Pulmonary artery endothelial cell (primary cell): ENCODE measurements around the gene EYA2. TPM values are rescaled to one million over a fixed set of nuclear protein-coding genes. Genes with fewer than 3 reads are reported as not detected.
"Not testable (repeated sequence)": the region's sequence is repeated elsewhere in the genome, so short reads cannot be mapped to it uniquely, and the experiment has no call there.

Experiments used
- DNase-seq: peaks from one replicate; pipeline ENCODE4 v3.0.0-alpha.2; 2011; ENCODE audit warnings: low read depth, low spot score
- total RNA-seq: library from RNA; depleted of rRNA; stranded (reverse); fragments of >200 nt; gene quantifications from 2 replicates; pipeline ENCODE4 v1.2.3, GENCODE V29; 2014

The EYA2 gene
- total RNA-seq, 1 donor from 2014 or later, result not detected

GRCh38 chr20:46951840-46952497 lies 57.3 kb downstream of the EYA2 start:
- no peak for DNase-seq

GRCh38 chr20:46953596-46953995 lies 59.0 kb downstream of the EYA2 start:
- no peak for DNase-seq

- DNase-seq, result no peak
Observed at GRCh38 chr20:46954490-46955038, 59.9 kb downstream of the EYA2 start.

- no peak for DNase-seq
Observed at GRCh38 chr20:46955601-46956556, 61.2 kb downstream of the EYA2 start.

- no peak for DNase-seq
Observed at GRCh38 chr20:46959081-46959692, 64.5 kb downstream of the EYA2 start.

- no peak for DNase-seq
Observed at GRCh38 chr20:46959821-46960220, 65.2 kb downstream of the EYA2 start.

GRCh38 chr20:46960536-46960935 lies 65.9 kb downstream of the EYA2 start:
- no peak for DNase-seq

- DNase-seq, result not testable (repeated sequence)
Observed at GRCh38 chr20:46961968-46962367, 67.3 kb downstream of the EYA2 start.

- no peak for DNase-seq
Observed at GRCh38 chr20:46962452-46963195, 68.0 kb downstream of the EYA2 start.

- DNase-seq, result no peak
Observed at GRCh38 chr20:46963196-46963529, 68.5 kb downstream of the EYA2 start.

- no peak for DNase-seq
Observed at GRCh38 chr20:46963758-46964617, 69.3 kb downstream of the EYA2 start.

GRCh38 chr20:46964618-46965455 lies 70.2 kb downstream of the EYA2 start:
- no peak for DNase-seq

GRCh38 chr20:46965477-46965876 lies 70.8 kb downstream of the EYA2 start:
- no peak for DNase-seq

- no peak for DNase-seq
Observed at GRCh38 chr20:46967646-46968045, 73.0 kb downstream of the EYA2 start.

- DNase-seq, result no peak
Observed at GRCh38 chr20:46970937-46971630, 76.4 kb downstream of the EYA2 start.

- no peak for DNase-seq
Observed at GRCh38 chr20:46973766-46974165, 79.1 kb downstream of the EYA2 start.

GRCh38 chr20:46974669-46975434 lies 80.2 kb downstream of the EYA2 start:
- no peak for DNase-seq

GRCh38 chr20:46975976-46976375 lies 81.3 kb downstream of the EYA2 start:
- no peak for DNase-seq
